SK-N-SH (cell line): Measurements from ENCODE around the gene EVA1B. TPM values are rescaled to one million over a fixed set of nuclear protein-coding genes. Genes with fewer than 3 reads are reported as not detected.

ENCODE experiments used
- CTCF ChIA-PET: fragments of 300-600, 350-600 bp; formaldehyde crosslinking; extraction: SDS; loops from one replicate; lab custom pipeline; 2021; lab: Yijun Ruan, JAX
- POLR2A ChIA-PET: fragments of 350-600 bp; sonication (Branson Sonifier 250); formaldehyde crosslinking; extraction: SDS; loops from one replicate; lab custom pipeline; 2020; ENCODE audit warnings: antibody characterized with exemption, inconsistent platforms; lab: Yijun Ruan, JAX
- DNase-seq: peaks from one replicate; pipeline ENCODE4 v3.0.0; 2012
- H2AFZ ChIP-seq: fragments of 200-600 bp; sonication (generic); 2 replicates; pipeline ENCODE4 v1.8.1; 2016; ENCODE audit warnings: antibody characterized with exemption, mild to moderate bottlenecking, low read depth
- H3F3A ChIP-seq: fragments of 200-600 bp; sonication (generic); replicated peaks from 2 replicates; pipeline ENCODE3; 2016; ENCODE audit warnings: antibody characterized with exemption, mild to moderate bottlenecking; ENCODE audit not compliant: insufficient read depth
- H3K27ac ChIP-seq, 2 experiments: fragments of 200-500 bp in 1 of 2; fragments of 200-600 bp in 1 of 2; sonication (Bioruptor generic) in 1 of 2; sonication (generic), shearing (Covaris generic) in 1 of 2; 2 replicates each; pipeline versions ENCODE4 v1.5.1 to v1.6.1; 2014 to 2016; ENCODE audit warnings: low read depth in 2 of 2, inconsistent platforms in 1 of 2, low read length in 1 of 2, mild to moderate bottlenecking in 1 of 2, mixed read lengths in 1 of 2
- H3K27me3 ChIP-seq: fragments of 200-600 bp; sonication (generic), shearing (Covaris generic); 2 replicates; pipeline ENCODE4 v1.6.1; 2016; ENCODE audit warnings: mixed run types; ENCODE audit not compliant: insufficient read depth
- H3K36me3 ChIP-seq, 2 experiments: fragments of 200-500 bp in 1 of 2; fragments of 200-600 bp in 1 of 2; sonication (Bioruptor generic) in 1 of 2; sonication (generic) in 1 of 2; replicated peaks in 1 of 2; 2 replicates each; pipeline versions ENCODE3 to v1.5.1; 2014 to 2016; ENCODE audit warnings: low read length in 1 of 2, mild to moderate bottlenecking in 1 of 2; ENCODE audit not compliant: insufficient read depth in 2 of 2, control insufficient read depth in 1 of 2
- H3K4me1 ChIP-seq, 2 experiments: fragments of 200-500 bp in 1 of 2; fragments of 200-600 bp in 1 of 2; sonication (Bioruptor generic) in 1 of 2; sonication (generic), shearing (Covaris generic) in 1 of 2; 2 replicates each; pipeline versions ENCODE4 v1.5.1 to v1.6.1; 2014 to 2016; ENCODE audit warnings: low read depth in 1 of 2, low read length in 1 of 2, mixed run types in 1 of 2; ENCODE audit not compliant: insufficient read depth in 2 of 2, control insufficient read depth in 1 of 2
- H3K4me2 ChIP-seq: fragments of 200-600 bp; sonication (generic), shearing (Covaris generic); 2 replicates; pipeline ENCODE4 v1.6.1; 2017; ENCODE audit warnings: mixed run types
- H3K4me3 ChIP-seq, 2 experiments: fragments of 200-500 bp in 1 of 2; fragments of 200-600 bp in 1 of 2; sonication (Bioruptor generic) in 1 of 2; sonication (generic), shearing (Covaris generic) in 1 of 2; 2 replicates each; pipeline versions ENCODE4 v1.5.1 to v1.8.1; 2014 to 2016; ENCODE audit warnings: low read depth in 2 of 2, inconsistent platforms in 1 of 2, low read length in 1 of 2, mild to moderate bottlenecking in 1 of 2, mixed read lengths in 1 of 2, moderate library complexity in 1 of 2
- H3K79me2 ChIP-seq: fragments of 200-600 bp; sonication (generic); 2 replicates; pipeline ENCODE4 v1.8.1; 2017; ENCODE audit warnings: mild to moderate bottlenecking; ENCODE audit not compliant: insufficient read depth
- H3K9ac ChIP-seq: fragments of 200-600 bp; sonication (generic); 2 replicates; pipeline ENCODE4 v1.6.1; 2017; ENCODE audit warnings: mixed run types
- H3K9me2 ChIP-seq: fragments of 200-600 bp; sonication (generic); 2 replicates; pipeline ENCODE4 v1.6.1; 2017; ENCODE audit warnings: mixed run types
- H3K9me3 ChIP-seq: fragments of 200-600 bp; sonication (generic); 2 replicates; pipeline ENCODE4 v1.6.1; 2017; ENCODE audit warnings: mixed run types, mild to moderate bottlenecking, moderate library complexity
- H4K20me1 ChIP-seq: fragments of 200-600 bp; sonication (generic); 2 replicates; pipeline ENCODE4 v1.6.1; 2017; ENCODE audit warnings: mild to moderate bottlenecking, mixed run types; ENCODE audit not compliant: insufficient read depth
- EP300 ChIP-seq, 2 experiments: IDR thresholded peaks; 2 replicates each; pipeline versions ENCODE4 v1.4.0 to v1.6.1; 2012; ENCODE audit warnings: borderline replicate concordance in 1 of 2, low read depth in 1 of 2, low read length in 1 of 2
- FOSL2 ChIP-seq: IDR thresholded peaks from 2 replicates; pipeline ENCODE4 v1.4.0; 2012; ENCODE audit warnings: low read depth, mild to moderate bottlenecking, moderate library complexity, borderline replicate concordance
- FOXM1 ChIP-seq: IDR thresholded peaks from 2 replicates; pipeline ENCODE4 v1.4.0; 2012; ENCODE audit warnings: low read depth, mild to moderate bottlenecking
- GATA2 ChIP-seq: sonication (generic); formaldehyde crosslinking; IDR thresholded peaks from 2 replicates; pipeline ENCODE4 v1.5.0; 2020; ENCODE audit warnings: mild to moderate bottlenecking, missing genetic modification reagents
- IRF3 ChIP-seq: fragments of 150-350 bp; IDR thresholded peaks from 2 replicates; pipeline ENCODE4 v1.6.1; 2016; ENCODE audit warnings: mild to moderate bottlenecking, low read depth, low read length
- JUND ChIP-seq: IDR thresholded peaks from 2 replicates; pipeline ENCODE4 v1.4.0; 2012
- MAX ChIP-seq: IDR thresholded peaks from 2 replicates; pipeline ENCODE4 v1.4.0; 2012; ENCODE audit warnings: low read depth
- MEF2A ChIP-seq: IDR thresholded peaks from 2 replicates; pipeline ENCODE4 v1.4.0; 2012; ENCODE audit warnings: low read depth, borderline replicate concordance
- MXI1 ChIP-seq: IDR thresholded peaks from 2 replicates; pipeline ENCODE4 v1.6.1; 2012; ENCODE audit warnings: mild to moderate bottlenecking, low read depth, low read length, improper control_type of control experiment
- PBX3 ChIP-seq: IDR thresholded peaks from 2 replicates; pipeline ENCODE4; 2012
- RAD21 ChIP-seq: IDR thresholded peaks from 2 replicates; pipeline ENCODE4 v1.6.1; 2012; ENCODE audit warnings: mild to moderate bottlenecking, low read length
- REST ChIP-seq: IDR thresholded peaks from 2 replicates; pipeline ENCODE4 v1.6.1; 2012; ENCODE audit warnings: mild to moderate bottlenecking, low read depth, low read length, moderate library complexity
- RFX5 ChIP-seq: IDR thresholded peaks from 2 replicates; pipeline ENCODE4 v1.6.1; 2012; ENCODE audit warnings: mild to moderate bottlenecking, improper control_type of control experiment, low read length
- RXRA ChIP-seq: IDR thresholded peaks from 2 replicates; pipeline ENCODE4 v1.4.0; 2012; ENCODE audit warnings: low read depth, mild to moderate bottlenecking, borderline replicate concordance
- SIN3A ChIP-seq: IDR thresholded peaks from 2 replicates; pipeline ENCODE4 v1.6.1; 2012; ENCODE audit warnings: low read depth, mild to moderate bottlenecking, low read length, moderate library complexity, borderline replicate concordance
- TAF1 ChIP-seq: IDR thresholded peaks from 2 replicates; pipeline ENCODE4 v1.6.1; 2012; ENCODE audit warnings: low read depth, mild to moderate bottlenecking, low read length, moderate library complexity, borderline replicate concordance
- TCF12 ChIP-seq: IDR thresholded peaks from 2 replicates; pipeline ENCODE4 v1.4.0; 2012
- WGBS: methylation state at CpG from one replicate; pipeline ENCODE4 v1.1.6; 2017; ENCODE audit warnings: low lambda C conversion rate; 5-methylcytosine and 5-hydroxymethylcytosine counted together
- polyA plus RNA-seq, 3 experiments: library from polyadenylated mRNA; depleted of rRNA; stranded (reverse); fragments of >200 nt; gene quantifications; 2 replicates each; pipeline ENCODE4 v1.2.3, GENCODE V29; 2012
- TF ChIP-seq, protein P1 (sequence below): fragments of 150-350 bp; IDR thresholded peaks from 2 replicates; pipeline ENCODE4 v1.6.1; 2017; ENCODE audit warnings: antibody characterized with exemption, low read length, low read depth, borderline replicate concordance

Gene EVA1B
- polyA plus RNA-seq, 1 of the 3 experiments (the other 2 are of a cell fraction): 38.9 TPM

GRCh38 chr1:36304521-36304920 lies 18.9 kb downstream of the EVA1B start:
- POLR2A ChIA-PET: no interaction called here
- H3K36me3 ChIP-seq: peaks cover 46 to 57% of the 10 kb centered on the region in 2 experiments
- no peak overlapping the region for H3K9ac ChIP-seq
- H3K79me2 ChIP-seq: peaks cover 28% of the 10 kb centered on the region; the same call in 1 of the 2 replicates
- CTCF ChIA-PET: interaction anchor here (2.1 to 3.1 kb wide), 2 partner anchors 64 to 155 kb away, joined by 7 to 11 read pairs; partner anchors contain the start of gene TRAPPC3
- WGBS: 90% methylated on average over 7 of the region's 7 CpGs
- no peak overlapping the region for H3K4me3 ChIP-seq
- no peaks in the 10 kb centered on the region for H3K9me3 ChIP-seq
- no peak overlapping the region; a peak in 1 of 4 replicates for H3K27ac ChIP-seq
- peaks cover 10 to 14% of the 10 kb centered on the region in 2 experiments; a peak in 3 of 4 replicates for H3K4me1 ChIP-seq
- H3K27me3 ChIP-seq: no peaks in the 10 kb centered on the region
- peaks cover 12% of the 10 kb centered on the region for H4K20me1 ChIP-seq
- peaks cover 45% of the 10 kb centered on the region for H3F3A ChIP-seq
- H3K4me2 ChIP-seq: no peak overlapping the region
- DNase-seq: no peak
- H3K9me2 ChIP-seq: no peaks in the 10 kb centered on the region
- no peak overlapping the region for H2AFZ ChIP-seq
- no peak for TF ChIP-seq FOXM1
- TF ChIP-seq MEF2A: no peak
- TF ChIP-seq TAF1: no peak
- TF ChIP-seq RFX5: no peak
- TF ChIP-seq REST: no peak
- TF ChIP-seq, all 33 proteins: peak for 0

GRCh38 chr1:36303650-36304360 lies 19.6 kb downstream of the EVA1B start:
- H3F3A ChIP-seq: peaks cover 50% of the 10 kb centered on the region
- no peak for DNase-seq
- peaks cover 12 to 14% of the 10 kb centered on the region in 2 experiments; a peak in 3 of 4 replicates for H3K4me1 ChIP-seq
- ChIA-PET CTCF (interaction anchor here (2.1 to 7.1 kb wide), 2 partner anchors 18 to 65 kb away, joined by 7 to 34 read pairs; no protein-coding TSS in a partner anchor), POLR2A (no interaction called here)
- no peaks in the 10 kb centered on the region for H3K9me3 ChIP-seq
- peaks cover 13% of the 10 kb centered on the region for H4K20me1 ChIP-seq
- WGBS: 92% methylated on average over 22 of the region's 23 CpGs
- no peak overlapping the region for H3K4me3 ChIP-seq
- H3K9ac ChIP-seq: no peak overlapping the region
- no peak overlapping the region for H3K27ac ChIP-seq
- no peak overlapping the region for H2AFZ ChIP-seq
- H3K79me2 ChIP-seq: peaks cover 28% of the 10 kb centered on the region; the same call in 1 of the 2 replicates
- H3K4me2 ChIP-seq: no peak overlapping the region
- H3K27me3 ChIP-seq: no peaks in the 10 kb centered on the region
- H3K36me3 ChIP-seq: peaks cover 46 to 55% of the 10 kb centered on the region in 2 experiments
- H3K9me2 ChIP-seq: no peaks in the 10 kb centered on the region
- TF ChIP-seq, protein P1, sequence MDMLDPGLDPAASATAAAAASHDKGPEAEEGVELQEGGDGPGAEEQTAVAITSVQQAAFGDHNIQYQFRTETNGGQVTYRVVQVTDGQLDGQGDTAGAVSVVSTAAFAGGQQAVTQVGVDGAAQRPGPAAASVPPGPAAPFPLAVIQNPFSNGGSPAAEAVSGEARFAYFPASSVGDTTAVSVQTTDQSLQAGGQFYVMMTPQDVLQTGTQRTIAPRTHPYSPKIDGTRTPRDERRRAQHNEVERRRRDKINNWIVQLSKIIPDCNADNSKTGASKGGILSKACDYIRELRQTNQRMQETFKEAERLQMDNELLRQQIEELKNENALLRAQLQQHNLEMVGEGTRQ: no peak
- TF ChIP-seq SIN3A (no peak), RXRA (no peak), RAD21 (no peak), MAX (no peak), JUND (no peak), IRF3 (no peak), EP300 (IDR thresholded peaks at IDR 0.05; ENCODE audit: borderline replicate concordance in 1 of 2, low read depth in 1 of 2, low read length in 1 of 2) (no peak), TCF12 (no peak), FOSL2 (no peak), GATA2 (no peak), MXI1 (no peak), PBX3 (no peak)
